Measurements from ENCODE around the gene SLC7A5.
"Not testable (repeated sequence)": the region's sequence is repeated elsewhere in the genome, so short reads cannot be mapped to it uniquely, and the experiment has no call there.

DNA sequence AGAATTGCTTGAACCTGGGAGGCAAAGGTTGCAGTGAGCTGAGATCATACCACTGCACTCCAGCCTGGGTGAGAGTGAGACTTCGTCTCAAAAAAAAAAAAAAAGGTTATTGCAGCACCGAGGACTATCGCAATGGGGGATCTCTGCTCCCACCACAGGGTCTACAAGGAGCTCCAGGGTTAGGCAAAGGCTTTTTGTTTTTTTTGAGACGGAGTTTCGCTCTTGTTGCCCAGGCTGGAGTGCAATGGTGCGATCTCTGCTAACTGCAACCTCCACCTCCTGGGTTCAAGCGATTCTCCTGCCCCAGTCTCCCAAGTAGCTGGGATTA lies 41.8 kb downstream of the SLC7A5 start:
- TF ChIP-seq POLR2AphosphoS5 (IDR thresholded peaks at IDR 0.05; ENCODE audit: low read depth, low read length); POLR2A (IDR thresholded peaks at IDR 0.05; ENCODE audit: low read depth, low read length); TAF1 (IDR thresholded peaks at IDR 0.05; ENCODE audit: borderline replicate concordance, low read depth, low read length): not testable (repeated sequence)

Data from GM12892 (cell line).